GM18870 (cell line): ENCODE data around the gene ING3.
"Not testable (repeated sequence)": the region's sequence is repeated elsewhere in the genome, so short reads cannot be mapped to it uniquely, and the experiment has no call there.

Experiments used
- ATAC-seq: cut with Tn5 transposase; IDR thresholded peaks from one replicate; pipeline ENCODE4 v1.9.1; 2021; ENCODE audit warnings: moderate library complexity; ENCODE audit not compliant: unreplicated experiment

The ING3 gene

DNA sequence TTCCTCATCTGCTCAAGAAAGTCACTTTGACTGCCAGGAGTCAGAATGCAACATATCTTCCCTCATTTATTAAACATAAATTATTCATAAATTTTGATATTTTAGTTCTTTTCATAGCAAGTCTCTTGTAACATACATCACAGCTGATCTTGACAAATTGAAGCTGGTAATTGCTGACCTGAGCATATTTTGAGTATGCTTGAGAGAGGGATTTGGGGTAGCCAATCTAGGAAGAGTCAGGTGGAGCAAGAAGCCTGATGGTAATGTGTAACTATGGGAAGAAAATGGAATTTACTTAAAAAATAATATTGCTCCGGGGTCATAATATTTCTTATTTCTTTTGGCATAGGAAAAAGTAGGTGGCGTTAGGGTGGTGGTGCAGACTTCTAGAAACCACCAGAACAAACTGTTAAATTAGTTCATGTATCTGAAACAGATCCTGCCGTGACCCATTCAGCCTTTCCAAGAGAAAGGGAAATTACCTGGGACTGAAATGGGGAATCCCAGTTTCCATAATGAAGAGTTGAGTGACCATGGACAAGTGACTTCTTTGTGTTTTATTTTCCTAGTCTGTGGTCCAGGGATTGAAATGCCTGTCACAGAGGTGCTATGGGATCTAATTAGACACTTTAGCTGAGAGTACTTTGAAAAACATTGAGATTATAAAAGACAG lies 50.8 kb downstream of the ING3 start:
- ATAC-seq = no peak

DNA sequence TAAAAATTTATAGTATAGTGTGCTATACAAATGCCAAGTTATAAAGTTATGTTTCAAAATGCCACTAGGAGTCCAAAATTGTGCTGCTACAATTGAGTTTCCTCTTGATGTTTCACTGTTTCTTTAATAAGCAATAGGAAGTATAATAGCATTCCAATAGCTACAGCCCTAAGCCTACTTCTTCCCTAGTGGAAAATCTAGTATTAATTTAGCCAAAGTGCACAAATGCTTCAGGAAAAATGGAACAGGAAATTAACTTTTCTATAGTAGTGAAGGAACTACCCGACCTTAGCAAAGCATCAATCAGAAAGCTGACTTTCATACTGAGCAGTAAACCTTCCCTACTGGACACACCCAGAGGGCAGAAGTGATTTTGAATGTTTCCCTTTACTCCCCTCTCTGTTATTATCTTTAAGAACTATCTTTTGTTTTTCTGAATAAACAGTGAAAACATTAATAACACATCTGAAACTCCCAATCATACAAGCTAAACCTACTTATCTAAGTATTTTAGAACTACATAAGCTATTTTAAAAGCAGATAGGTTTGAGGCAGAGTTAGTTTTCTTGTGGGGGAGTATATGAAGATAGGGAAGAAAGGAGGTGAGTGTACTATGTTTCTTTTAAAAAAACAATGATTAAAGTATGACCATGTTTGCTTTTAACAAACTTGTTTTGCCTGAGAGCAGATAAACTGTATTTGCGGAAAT lies 51.6 kb downstream of the ING3 start:
- ATAC-seq = no peak

GRCh38 chr7:121002757-121003200 lies 52.2 kb downstream of the ING3 start:
- no peak for ATAC-seq

DNA sequence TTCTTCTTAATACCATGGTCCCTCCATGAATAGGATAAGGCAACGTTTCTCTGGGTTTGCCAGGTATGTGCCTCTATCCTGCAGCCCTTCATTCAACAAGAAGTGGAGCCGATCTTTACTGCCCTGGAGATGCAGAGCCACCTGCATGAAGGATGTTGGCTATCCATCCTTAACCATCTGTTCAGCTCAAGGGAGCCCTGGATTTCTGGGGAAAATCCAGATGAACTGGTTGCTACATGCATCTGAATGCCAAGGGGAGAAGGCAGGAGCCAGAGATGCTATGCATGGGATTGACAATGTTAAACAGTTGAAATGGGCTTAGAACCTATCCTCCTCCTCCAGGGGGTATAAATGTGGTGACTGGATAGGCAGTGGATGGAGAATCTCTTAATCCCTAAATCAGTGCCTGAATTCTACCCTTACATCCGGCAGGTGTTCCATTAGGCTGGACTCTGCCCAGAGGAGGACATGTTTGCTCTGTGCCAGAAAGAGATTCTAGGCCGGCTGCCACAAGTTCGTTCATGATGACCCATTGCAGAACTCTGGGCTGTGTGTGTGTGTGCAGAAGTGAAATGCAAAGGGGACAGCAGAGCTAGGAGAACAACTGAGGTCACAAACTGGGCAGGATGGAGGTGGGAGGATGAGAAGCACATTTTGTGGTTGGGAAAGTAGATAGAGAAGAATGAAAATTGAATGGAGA lies 53.6 kb downstream of the ING3 start:
- ATAC-seq = no peak

DNA sequence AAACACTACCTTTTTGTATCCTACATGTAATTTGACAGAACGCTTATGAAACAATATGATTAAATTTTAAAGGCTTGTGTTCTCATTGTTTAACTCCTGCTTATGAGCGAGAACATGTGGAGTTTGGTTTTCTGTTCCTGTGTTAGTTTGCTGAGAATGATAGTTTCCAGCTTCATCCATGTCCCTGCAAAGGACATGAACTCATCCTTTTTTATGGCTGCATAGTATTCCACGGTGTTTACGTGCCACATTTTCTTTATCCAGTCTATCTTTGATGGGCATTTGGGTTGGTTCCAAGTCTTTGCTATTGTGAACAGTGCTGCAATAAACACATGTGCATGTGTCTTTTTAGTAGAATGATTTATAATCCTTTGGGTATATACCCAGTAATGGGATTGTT lies 54.5 kb downstream of the ING3 start:
- ATAC-seq = not testable (repeated sequence)

- no peak for ATAC-seq
Measured at GRCh38 chr7:121005996-121006584, 55.5 kb downstream of the ING3 start.

GRCh38 chr7:121006711-121007315 lies 56.2 kb downstream of the ING3 start:
- ATAC-seq = no peak

DNA sequence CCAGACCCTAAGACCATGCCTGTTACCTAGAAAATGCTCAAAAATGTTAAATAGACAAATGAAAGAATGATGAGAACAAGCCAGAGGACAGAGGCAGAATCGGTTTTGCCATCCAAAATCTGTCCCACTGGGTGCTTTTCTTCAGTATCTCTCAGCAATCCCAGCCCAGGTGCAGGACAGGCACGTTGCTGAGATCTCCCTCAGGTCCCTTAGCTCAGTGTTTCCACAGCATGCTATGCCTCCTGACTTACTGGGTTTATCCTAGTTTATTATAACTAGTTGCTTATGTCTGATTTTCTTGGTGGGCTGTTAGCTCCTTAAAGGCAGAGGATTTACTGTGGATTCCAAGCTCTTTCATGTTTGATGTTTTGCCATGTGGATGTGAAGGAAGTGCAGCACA lies 58.2 kb downstream of the ING3 start:
- no peak for ATAC-seq

GRCh38 chr7:121011401-121011800 lies 60.8 kb downstream of the ING3 start:
- no peak for ATAC-seq

DNA sequence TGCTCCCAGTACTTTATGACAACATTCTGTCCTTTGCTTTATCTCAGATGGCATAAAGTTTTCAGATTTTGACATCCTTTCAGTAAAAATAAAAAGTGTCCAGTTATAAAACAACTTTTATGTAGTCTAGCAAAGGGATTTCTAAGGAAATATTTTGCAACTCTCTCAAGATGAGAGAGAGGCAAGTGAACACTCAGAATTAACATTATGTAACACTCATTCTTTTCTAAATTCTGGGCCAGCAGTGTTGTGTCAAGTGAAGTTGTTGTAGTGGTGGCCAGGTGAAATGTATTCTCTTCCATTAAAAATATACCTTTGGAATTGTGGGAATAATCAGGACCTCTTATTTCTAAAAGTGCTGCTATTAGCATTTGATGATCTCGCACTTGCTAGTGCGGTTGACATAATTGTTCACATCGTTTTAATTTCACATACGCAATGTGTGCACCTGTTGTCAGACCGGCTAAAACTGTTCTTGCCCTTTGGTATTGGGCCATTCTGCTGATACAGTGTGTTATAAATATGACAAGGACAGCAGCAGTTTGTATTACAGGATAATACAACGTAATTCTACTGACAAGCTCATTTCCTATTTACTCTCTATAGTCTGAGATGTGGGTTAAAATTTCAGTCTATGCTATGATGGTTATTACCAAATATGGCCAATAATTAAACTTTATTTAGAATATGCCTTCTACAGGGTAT lies 61.7 kb downstream of the ING3 start:
- ATAC-seq = no peak

- no peak for ATAC-seq
Measured at GRCh38 chr7:121012919-121013318, 62.3 kb downstream of the ING3 start.

GRCh38 chr7:121015560-121015959 lies 65.0 kb downstream of the ING3 start:
- ATAC-seq = no peak

DNA sequence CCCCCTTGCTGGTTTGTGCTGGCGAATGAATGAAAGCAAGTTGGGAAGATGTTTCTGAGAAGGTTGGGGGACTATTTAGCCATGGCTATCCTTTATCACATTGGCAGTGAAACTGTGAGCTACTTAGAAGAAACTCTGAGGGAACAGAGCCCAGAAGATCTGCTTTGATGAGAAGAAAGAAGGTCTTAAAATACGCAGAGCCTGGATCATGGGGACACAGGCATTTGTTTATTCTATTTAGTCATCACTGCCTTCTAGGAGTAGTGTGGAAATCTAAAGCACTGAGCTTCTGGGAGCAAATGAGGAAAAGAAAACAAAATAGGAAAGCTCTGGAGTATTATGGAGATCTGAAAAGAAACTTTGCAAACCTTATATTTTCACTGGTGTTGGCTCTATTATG lies 66.4 kb downstream of the ING3 start:
- ATAC-seq = no peak

DNA sequence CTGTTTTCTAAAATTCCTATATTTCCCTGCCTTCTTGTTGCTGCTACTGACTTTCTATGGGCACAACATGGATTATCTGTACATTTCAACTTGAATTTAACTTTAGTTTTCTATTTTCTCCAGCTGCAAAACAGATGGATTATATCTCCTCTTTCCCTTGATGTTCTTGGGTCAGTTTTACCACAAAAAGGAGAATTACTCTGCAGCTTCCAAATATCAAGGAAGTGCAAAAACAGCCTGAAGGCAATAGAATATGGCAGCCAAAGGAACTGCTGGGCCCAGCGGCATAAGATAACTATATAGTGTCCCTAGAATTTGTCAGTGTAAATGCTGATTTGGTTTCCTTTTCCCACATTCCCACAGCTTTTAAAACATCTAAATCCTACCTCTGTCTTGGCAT lies 67.0 kb downstream of the ING3 start:
- no peak for ATAC-seq

- no peak for ATAC-seq
Measured at GRCh38 chr7:121019018-121019417, 68.4 kb downstream of the ING3 start.

DNA sequence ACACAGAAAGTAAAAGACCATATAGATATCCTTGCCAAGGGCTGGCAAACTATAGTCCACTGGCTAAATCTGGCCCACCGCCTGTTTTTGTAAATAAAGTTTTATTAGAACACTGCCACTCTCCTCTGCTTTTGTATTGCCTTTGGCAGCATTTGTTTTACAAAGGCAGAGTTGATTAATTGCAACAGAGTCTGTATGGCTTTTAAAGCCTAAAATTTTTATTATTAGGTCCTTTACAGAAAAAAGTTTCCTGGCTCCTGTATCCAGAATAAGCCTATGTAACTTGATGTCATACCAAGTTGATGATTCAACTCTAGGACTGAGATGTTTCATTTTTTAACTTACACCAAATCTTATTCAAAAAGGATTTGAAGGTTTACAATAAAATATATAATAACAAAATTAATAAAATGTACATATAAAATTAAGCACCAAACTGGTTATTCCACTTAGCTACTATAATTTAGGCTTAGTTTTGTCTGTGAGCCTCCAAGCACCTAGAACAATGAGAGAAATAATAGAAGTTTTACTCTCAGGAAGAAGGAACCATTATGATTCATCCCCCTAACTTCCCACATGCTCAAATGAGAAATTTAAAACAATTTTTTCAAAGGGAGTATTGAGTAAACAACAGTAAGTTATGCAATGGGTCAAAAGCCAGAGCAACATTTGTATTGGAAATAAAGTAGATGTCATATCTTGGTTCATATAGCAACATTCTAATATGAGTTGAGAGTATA lies 69.8 kb downstream of the ING3 start:
- ATAC-seq = no peak

DNA sequence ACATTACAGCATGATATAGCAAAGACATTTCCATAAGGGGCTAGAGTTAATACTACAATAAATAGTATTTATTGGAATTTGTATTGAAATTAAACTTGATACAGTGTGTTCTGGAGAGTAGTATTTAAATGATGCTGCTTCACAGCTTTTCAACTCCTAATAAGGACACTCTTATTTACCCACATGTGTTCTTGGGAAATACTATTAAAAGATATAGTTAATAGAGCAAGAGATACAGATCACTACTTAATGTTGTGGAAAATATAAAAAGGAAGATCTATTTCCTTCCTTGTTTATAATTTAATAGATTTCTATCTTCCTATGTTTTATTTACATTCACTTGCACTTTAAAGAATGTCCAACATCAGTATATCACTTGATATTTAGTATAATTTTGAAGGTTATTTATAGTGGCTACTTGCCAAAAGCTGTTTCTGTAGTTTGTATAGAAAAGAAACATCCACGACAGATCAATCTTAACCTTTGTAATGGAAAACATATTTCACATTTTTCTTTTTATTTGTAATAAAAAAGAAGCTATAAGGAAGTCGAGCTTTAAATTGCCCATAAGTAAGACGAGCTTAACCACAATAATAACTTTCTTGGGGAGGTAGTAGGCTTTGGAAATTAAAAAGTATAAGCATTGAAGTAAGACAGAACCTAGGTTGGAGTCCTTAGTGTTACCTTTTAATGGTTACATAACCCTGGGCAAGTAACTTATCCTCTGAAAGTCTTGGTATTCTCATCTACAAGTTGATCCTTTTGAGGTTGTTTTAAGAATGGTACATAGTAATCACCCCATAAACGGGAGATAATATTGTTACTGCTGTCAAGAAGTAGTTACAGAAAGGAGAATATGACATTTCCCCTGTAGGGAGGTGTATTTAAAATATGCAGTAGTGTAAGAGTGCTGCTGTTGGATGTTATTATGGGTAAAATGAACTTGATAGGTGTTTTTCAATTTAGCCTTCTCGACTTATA lies 70.7 kb downstream of the ING3 start:
- no peak for ATAC-seq

DNA sequence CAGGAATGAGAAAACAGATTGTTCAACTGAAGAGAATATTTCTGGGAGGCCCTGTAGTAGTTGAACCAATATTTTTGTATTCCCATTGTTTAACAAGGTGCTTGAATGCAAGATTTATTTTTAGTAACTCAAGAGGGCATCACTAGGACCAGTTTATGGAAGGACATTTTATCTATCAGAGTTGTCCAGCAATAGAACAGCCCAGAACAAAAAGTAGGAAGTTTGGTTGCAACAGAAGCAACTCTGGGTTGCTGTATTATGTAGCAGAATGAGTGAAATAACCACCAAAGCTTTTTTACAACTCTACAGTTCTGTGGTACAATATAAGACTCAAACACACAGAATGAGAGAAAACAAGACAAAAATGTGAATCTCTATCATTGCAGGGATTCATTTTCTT lies 72.6 kb downstream of the ING3 start:
- ATAC-seq = no peak
